GM10248 (cell line): ENCODE measurements around the gene LRRC26.
"Not testable (repeated sequence)": the region's sequence is repeated elsewhere in the genome, so short reads cannot be mapped to it uniquely, and the experiment has no call there.

ENCODE experiments used
- CTCF ChIA-PET: fragments of 300-600 bp; sonication (Branson Sonifier 250); formaldehyde crosslinking; extraction: SDS; loops from one replicate; lab custom pipeline; 2021; ENCODE audit warnings: antibody characterized with exemption; lab: Yijun Ruan, JAX
- POLR2A ChIA-PET: fragments of 350-650 bp; sonication (Branson Sonifier 250); formaldehyde crosslinking; extraction: SDS; loops from one replicate; lab custom pipeline; 2020; ENCODE audit warnings: antibody characterized with exemption; lab: Yijun Ruan, JAX
- DNase-seq: peaks from one replicate; pipeline ENCODE4 v3.0.0; 2012; ENCODE audit errors: extremely low spot score
- CTCF ChIP-seq: IDR thresholded peaks from 2 replicates; pipeline ENCODE4 v1.5.1; 2012; ENCODE audit warnings: mild to moderate bottlenecking, low read depth; ENCODE audit errors: extremely low read depth, missing control alignments, control extremely low read depth

LRRC26 gene

GRCh38 chr9:137127301-137128157 lies 42.3 kb downstream of the LRRC26 start:
- POLR2A ChIA-PET = interaction anchor here (0.6 to 1.3 kb wide), 4 partner anchors 23 to 113 kb away, joined by 3 to 12 read pairs (median 8); partner anchors contain the start of gene TUBB4B

GRCh38 chr9:137126786-137127185 lies 43.1 kb downstream of the LRRC26 start:
- no peak for TF ChIP-seq CTCF
- CTCF ChIA-PET = interaction anchor here (2.0 to 2.5 kb wide), 2 partner anchors 100 to 110 kb away, joined by 8 to 13 read pairs; partner anchors contain the start of gene RNF224
- POLR2A ChIA-PET = interaction anchor here (1.3 kb wide), 1 partner anchor 24 kb away, joined by 12 read pairs; no protein-coding TSS in a partner anchor
- no peak for DNase-seq

More at GRCh38 chr9:137127301-137128157, 42.3 kb downstream of the LRRC26 start:
- TF ChIP-seq CTCF = no peak
- CTCF ChIA-PET = interaction anchor here (1.0 to 2.5 kb wide), 3 partner anchors 32 to 110 kb away, joined by 4 to 13 read pairs (median 8); partner anchors contain the start of gene RNF224
- DNase-seq = peak; percentile 64

- POLR2A ChIA-PET, DNase-seq: not testable (repeated sequence)
- CTCF ChIA-PET = interaction anchor here (1.3 to 2.8 kb wide), 6 partner anchors 26 to 113 kb away, joined by 3 to 8 read pairs (median 4); partner anchors contain the start of genes RNF224 and SSNA1
Observed at GRCh38 chr9:137123952-137124462, 45.8 kb downstream of the LRRC26 start.

- no peak for DNase-seq
- CTCF ChIA-PET = interaction anchor here (0.8 to 2.8 kb wide), 7 partner anchors 27 to 114 kb away, joined by 3 to 8 read pairs (median 4); partner anchors contain the start of genes RNF224 and SSNA1
- TF ChIP-seq CTCF = no peak
- POLR2A ChIA-PET = no interaction called here
Observed at GRCh38 chr9:137123468-137123837, 46.4 kb downstream of the LRRC26 start.

- POLR2A ChIA-PET, DNase-seq: not testable (repeated sequence)
- CTCF ChIA-PET = interaction anchor here (0.8 to 2.8 kb wide), 6 partner anchors 27 to 114 kb away, joined by 3 to 8 read pairs (median 4); partner anchors contain the start of genes RNF224 and SSNA1
Observed at GRCh38 chr9:137122796-137123467, 46.9 kb downstream of the LRRC26 start.

GRCh38 chr9:137121927-137122795 lies 47.7 kb downstream of the LRRC26 start:
- POLR2A ChIA-PET, DNase-seq: not testable (repeated sequence)
- CTCF ChIA-PET = interaction anchor here (0.8 to 2.8 kb wide), 5 partner anchors 54 to 115 kb away, joined by 3 to 8 read pairs (median 6); partner anchors contain the start of gene RNF224
